GM21529 (cell line): ENCODE results near the gene MRGPRF.

Experiments
- ATAC-seq: cut with Tn5 transposase; IDR thresholded peaks from one replicate; pipeline ENCODE4 v1.9.1; 2021; ENCODE audit not compliant: unreplicated experiment

The MRGPRF gene

GRCh38 chr11:69051381-69052342 is 38.6 kb upstream of the MRGPRF start:
- no peak for ATAC-seq

GRCh38 chr11:69050592-69051380 is 37.7 kb upstream of the MRGPRF start:
- ATAC-seq: no peak

GRCh38 chr11:69049490-69049867 is 36.4 kb upstream of the MRGPRF start:
- ATAC-seq: no peak

GRCh38 chr11:69048694-69049489 is 35.8 kb upstream of the MRGPRF start, which contains the start of gene TPCN2:
TSS of gene TPCN2 (plus strand) at chr11:69048932. CDS start at chr11:69048998, 66 bp downstream.
- peak; percentile 91 for ATAC-seq

- ATAC-seq: no peak
Observed at GRCh38 chr11:69048031-69048693, 35.1 kb upstream of the MRGPRF start.

GRCh38 chr11:69044111-69045013 is 31.3 kb upstream of the MRGPRF start:
- ATAC-seq: no peak

- ATAC-seq: no peak
Observed at GRCh38 chr11:69041516-69041915, 28.5 kb upstream of the MRGPRF start.

GRCh38 chr11:69040581-69041260 is 27.7 kb upstream of the MRGPRF start:
- ATAC-seq: no peak

GRCh38 chr11:69040051-69040450 is 27.0 kb upstream of the MRGPRF start:
- no peak for ATAC-seq

- ATAC-seq: no peak
Observed at GRCh38 chr11:69039501-69039900, 26.5 kb upstream of the MRGPRF start.

GRCh38 chr11:69037544-69037943 is 24.5 kb upstream of the MRGPRF start:
- no peak for ATAC-seq

GRCh38 chr11:69037074-69037473 is 24.0 kb upstream of the MRGPRF start:
- ATAC-seq: no peak

- ATAC-seq: no peak
Observed at GRCh38 chr11:69035946-69036340, 22.9 kb upstream of the MRGPRF start.

GRCh38 chr11:69035150-69035945 is 22.3 kb upstream of the MRGPRF start:
- no peak for ATAC-seq

- no peak for ATAC-seq
Observed at GRCh38 chr11:69034123-69034867, 21.2 kb upstream of the MRGPRF start.

GRCh38 chr11:69033431-69033830 is 20.4 kb upstream of the MRGPRF start:
- no peak for ATAC-seq

- no peak for ATAC-seq
Observed at GRCh38 chr11:69032833-69033232, 19.8 kb upstream of the MRGPRF start.
